HepG2 (cell line): Measurements from ENCODE around the gene MAP2K5. TPM values are rescaled to one million over a fixed set of nuclear protein-coding genes. Genes with fewer than 3 reads are reported as not detected.

Source experiments
- IKZF4 ChIP-seq: sonication (generic); formaldehyde crosslinking; IDR thresholded peaks from 2 replicates; pipeline ENCODE4 v1.5.1; 2020; ENCODE audit warnings: borderline replicate concordance, mild to moderate bottlenecking, low read depth, missing genetic modification reagents; ENCODE audit errors: not compliant biosample characterization
- IRF2 ChIP-seq: IDR thresholded peaks from 2 replicates; pipeline ENCODE4 v1.6.1; 2018; ENCODE audit warnings: missing genetic modification reagents, missing compliant biosample characterization
- LCORL ChIP-seq, 2 experiments: fragments of 450-650 bp in 1 of 2; sonication (generic) in 1 of 2; formaldehyde crosslinking in 1 of 2; IDR thresholded peaks; 2 replicates each; pipeline versions ENCODE4 v1.5.0 to v1.6.1; 2017 to 2020; ENCODE audit warnings: antibody characterized with exemption in 1 of 2, missing genetic modification reagents in 1 of 2
- SNAPC4 ChIP-seq: sonication (generic); formaldehyde crosslinking; IDR thresholded peaks from 2 replicates; pipeline ENCODE4 v1.4.0; 2020; ENCODE audit warnings: mild to moderate bottlenecking, missing genetic modification reagents
- ZBTB40 ChIP-seq, 2 experiments: fragments of 450-650 bp in 1 of 2; sonication (generic) in 1 of 2; formaldehyde crosslinking in 1 of 2; IDR thresholded peaks; 2 replicates each; pipeline versions ENCODE4 v1.6.1 to v1.8.0; 2016 to 2022; ENCODE audit warnings: antibody characterized with exemption in 1 of 2, mild to moderate bottlenecking in 1 of 2, missing genetic modification reagents in 1 of 2
- ZFP36L1 ChIP-seq: sonication (generic); formaldehyde crosslinking; IDR thresholded peaks from 2 replicates; pipeline ENCODE4 v1.8.0; 2022; ENCODE audit warnings: mild to moderate bottlenecking, missing genetic modification reagents, moderate library complexity
- ZNF138 ChIP-seq: sonication (generic); formaldehyde crosslinking; IDR thresholded peaks from 2 replicates; pipeline ENCODE4 v1.5.0; 2020; ENCODE audit warnings: mild to moderate bottlenecking, low read depth, missing genetic modification reagents
- ZNF563 ChIP-seq: sonication (generic); formaldehyde crosslinking; IDR thresholded peaks from 2 replicates; pipeline ENCODE4 v1.8.0; 2022; ENCODE audit warnings: mild to moderate bottlenecking, moderate library complexity, missing genetic modification reagents
- ZNF589 ChIP-seq: sonication (generic); formaldehyde crosslinking; conservative IDR thresholded peaks from 2 replicates; pipeline ENCODE4 v1.8.0; 2022; ENCODE audit warnings: mild to moderate bottlenecking, moderate library complexity, missing genetic modification reagents
- polyA plus RNA-seq, 8 experiments: library from polyadenylated mRNA; depleted of rRNA in 3 of 8; stranded (reverse) in 7 of 8; unstranded in 1 of 8; fragments of >200 nt; fragmentation: Illumina TruSeq in 4 of 8; extraction: Trizol in 4 of 8; gene quantifications; 2 replicates each; pipeline versions ENCODE4 v1.2.1 to v1.2.3, GENCODE V29; 2011 to 2016; ENCODE audit warnings: low read depth in 4 of 8, missing spikeins in 1 of 8, mixed read lengths in 1 of 8; ENCODE audit not compliant: insufficient read depth in 1 of 8
- total RNA-seq, 5 experiments: library from RNA; depleted of rRNA; stranded (reverse); fragments of >200 nt; fragmentation: Illumina TruSeq; extraction: Trizol; gene quantifications; 2 replicates each; pipeline ENCODE4 v1.2.3, GENCODE V29; 2016; ENCODE audit warnings: low read depth in 1 of 5
- TF ChIP-seq, protein P1 (sequence below): sonication (generic); formaldehyde crosslinking; IDR thresholded peaks from 2 replicates; pipeline ENCODE4 v1.5.0; 2020; ENCODE audit warnings: mild to moderate bottlenecking, missing genetic modification reagents

MAP2K5 gene
- total and polyA plus RNA-seq, 2 of the 13 experiments (the other 11 are each of a cell fraction or from before 2014, with no cell fraction given) = 4.0 to 4.3 TPM

GRCh38 chr15:67521029-67521782 is 21.3 kb upstream of the MAP2K5 start, which contains the start of gene C15orf61 (continued):
- TF ChIP-seq ZFP36L1 = 0 out of 2 replicates have a peak, but pooled peaks have one; percentile 78
- TF ChIP-seq, protein P1, sequence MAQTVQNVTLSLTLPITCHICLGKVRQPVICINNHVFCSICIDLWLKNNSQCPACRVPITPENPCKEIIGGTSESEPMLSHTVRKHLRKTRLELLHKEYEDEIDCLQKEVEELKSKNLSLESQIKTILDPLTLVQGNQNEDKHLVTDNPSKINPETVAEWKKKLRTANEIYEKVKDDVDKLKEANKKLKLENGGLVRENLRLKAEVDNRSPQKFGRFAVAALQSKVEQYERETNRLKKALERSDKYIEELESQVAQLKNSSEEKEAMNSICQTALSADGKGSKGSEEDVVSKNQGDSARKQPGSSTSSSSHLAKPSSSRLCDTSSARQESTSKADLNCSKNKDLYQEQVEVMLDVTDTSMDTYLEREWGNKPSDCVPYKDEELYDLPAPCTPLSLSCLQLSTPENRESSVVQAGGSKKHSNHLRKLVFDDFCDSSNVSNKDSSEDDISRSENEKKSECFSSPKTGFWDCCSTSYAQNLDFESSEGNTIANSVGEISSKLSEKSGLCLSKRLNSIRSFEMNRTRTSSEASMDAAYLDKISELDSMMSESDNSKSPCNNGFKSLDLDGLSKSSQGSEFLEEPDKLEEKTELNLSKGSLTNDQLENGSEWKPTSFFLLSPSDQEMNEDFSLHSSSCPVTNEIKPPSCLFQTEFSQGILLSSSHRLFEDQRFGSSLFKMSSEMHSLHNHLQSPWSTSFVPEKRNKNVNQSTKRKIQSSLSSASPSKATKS = no peak
- peak; percentile 93 for TF ChIP-seq ZNF589 (CRISPR knock-in tag)
- TF ChIP-seq IKZF4 (CRISPR knock-in tag) = no peak
- TF ChIP-seq IRF2 (CRISPR knock-in tag) = no peak; the same call in 1 of the 2 replicates
- peak; percentile 57; the same call in 1 of the 2 replicates for TF ChIP-seq ZNF138 (CRISPR knock-in tag)
- no peak for TF ChIP-seq LCORL (IDR thresholded peaks at IDR 0.05)
- TF ChIP-seq LCORL (CRISPR knock-in tag; IDR thresholded peaks at IDR 0.05) = no peak; the same call in 1 of the 2 replicates
- TF ChIP-seq ZBTB40 (IDR thresholded peaks at IDR 0.05) = no peak
- peak; percentile 34; the same call in 1 of the 2 replicates for TF ChIP-seq ZBTB40 (CRISPR knock-in tag; IDR thresholded peaks at IDR 0.05)
- TF ChIP-seq SNAPC4 (CRISPR knock-in tag) = no peak
- TF ChIP-seq ZNF563 = peak; percentile 96
